Skeletal muscle satellite cell (primary cell): ENCODE results near the gene SLC5A3.

Experiments
- H3K27me3 ChIP-seq: 2 replicates; pipeline ENCODE4 v1.7.0; 2013; ENCODE audit warnings: low read length; ENCODE audit not compliant: control insufficient read depth, insufficient read depth
- H3K36me3 ChIP-seq: 2 replicates; pipeline ENCODE4 v1.7.0; 2013; ENCODE audit warnings: mild to moderate bottlenecking, control low read depth, low read length; ENCODE audit not compliant: insufficient read depth
- H3K4me1 ChIP-seq: 2 replicates; pipeline ENCODE4 v1.7.0; 2013; ENCODE audit warnings: low read length; ENCODE audit not compliant: control insufficient read depth, insufficient read depth
- H3K4me2 ChIP-seq: 2 replicates; pipeline ENCODE4 v1.7.0; 2013; ENCODE audit warnings: mild to moderate bottlenecking, low read length
- H3K4me3 ChIP-seq: 2 replicates; pipeline ENCODE4 v1.7.0; 2013; ENCODE audit warnings: low read length
- H3K9ac ChIP-seq: 2 replicates; pipeline ENCODE4 v1.7.0; 2013; ENCODE audit warnings: mild to moderate bottlenecking, low read depth, low read length, moderate library complexity
- H3K9me3 ChIP-seq: replicated peaks from 2 replicates; pipeline ENCODE4 v1.7.0; 2013; ENCODE audit warnings: mild to moderate bottlenecking, control low read depth, low read length

The SLC5A3 gene

DNA sequence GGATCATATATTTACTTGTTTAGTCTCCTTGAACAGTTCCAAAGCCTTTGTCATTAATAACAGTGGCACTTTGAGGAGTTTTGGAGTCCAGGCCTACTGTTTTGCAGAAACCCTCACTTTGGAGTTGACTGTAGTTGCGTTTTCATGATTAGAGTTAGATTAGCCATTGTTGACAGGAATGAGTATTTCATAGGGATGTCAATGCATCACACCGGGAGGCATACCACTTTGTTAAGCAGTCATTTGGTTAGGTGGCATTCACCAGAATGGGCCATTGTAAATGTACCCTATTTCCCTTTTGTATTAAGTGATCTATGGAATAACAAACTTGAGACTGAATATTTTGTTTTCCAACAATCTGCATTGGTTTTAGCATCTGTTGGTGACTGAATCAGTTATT is 11.8 kb downstream of the SLC5A3 start:
- H3K9ac ChIP-seq, result no peak overlapping the region
- no peaks in the 10 kb centered on the region for H3K27me3 ChIP-seq
- H3K36me3 ChIP-seq, result peaks cover 51% of the 10 kb centered on the region
- peaks cover 7% of the 10 kb centered on the region for H3K4me1 ChIP-seq
- no peak overlapping the region for H3K4me3 ChIP-seq
- no peak overlapping the region for H3K4me2 ChIP-seq
- H3K9me3 ChIP-seq, result no peaks in the 10 kb centered on the region

DNA sequence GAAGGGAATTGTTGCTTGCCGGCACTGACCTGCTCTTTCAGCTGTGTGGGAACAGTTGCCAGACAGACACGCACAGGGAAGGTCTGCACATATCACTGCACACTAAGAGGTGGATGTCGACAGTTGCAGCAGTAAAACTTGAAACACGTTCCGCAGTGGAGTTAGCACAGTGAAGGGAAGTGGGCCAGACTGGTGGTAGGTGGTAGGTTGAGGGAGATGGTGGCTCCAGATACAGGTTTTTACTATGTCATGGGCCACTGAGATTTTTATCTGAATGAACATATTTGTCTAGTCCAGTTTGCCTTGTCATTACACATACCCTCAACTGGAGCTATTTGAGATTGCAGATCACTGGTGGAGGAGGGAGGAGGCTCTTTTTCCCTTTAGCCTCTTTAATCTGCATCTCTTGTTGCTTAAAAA is 13.5 kb downstream of the SLC5A3 start:
- Histone ChIP-seq H3K9ac (no peak overlapping the region), H3K4me1 (no peaks in the 10 kb centered on the region), H3K4me3 (no peak overlapping the region), H3K36me3 (peaks cover 44% of the 10 kb centered on the region), H3K4me2 (no peak overlapping the region), H3K27me3 (no peaks in the 10 kb centered on the region), H3K9me3 (no peaks in the 10 kb centered on the region)

DNA sequence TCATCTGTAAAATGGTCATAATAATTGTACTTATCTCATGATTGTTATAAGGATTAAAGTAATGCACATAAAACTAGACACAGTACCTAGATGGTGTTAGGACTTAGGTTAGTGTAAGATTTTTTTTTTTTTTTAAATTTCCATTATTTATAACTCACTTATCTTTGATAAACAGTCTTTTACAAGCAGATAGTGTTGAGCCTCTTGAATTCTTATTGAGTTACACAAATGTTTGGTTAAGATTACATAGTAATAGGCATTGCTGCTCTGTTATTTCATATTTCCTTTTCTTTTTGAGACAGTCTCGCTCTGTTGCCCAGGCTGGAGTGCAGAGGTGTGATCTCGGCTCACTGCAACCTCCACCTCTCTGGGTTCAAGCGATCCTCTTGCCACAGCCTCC is 15.4 kb downstream of the SLC5A3 start:
- H3K27me3 ChIP-seq, result no peaks in the 10 kb centered on the region
- no peak overlapping the region for H3K4me3 ChIP-seq
- peaks cover 4% of the 10 kb centered on the region for H3K4me1 ChIP-seq
- no peak overlapping the region for H3K9ac ChIP-seq
- no peak overlapping the region for H3K4me2 ChIP-seq
- H3K36me3 ChIP-seq, result peaks cover 39% of the 10 kb centered on the region
- H3K9me3 ChIP-seq, result no peaks in the 10 kb centered on the region

DNA sequence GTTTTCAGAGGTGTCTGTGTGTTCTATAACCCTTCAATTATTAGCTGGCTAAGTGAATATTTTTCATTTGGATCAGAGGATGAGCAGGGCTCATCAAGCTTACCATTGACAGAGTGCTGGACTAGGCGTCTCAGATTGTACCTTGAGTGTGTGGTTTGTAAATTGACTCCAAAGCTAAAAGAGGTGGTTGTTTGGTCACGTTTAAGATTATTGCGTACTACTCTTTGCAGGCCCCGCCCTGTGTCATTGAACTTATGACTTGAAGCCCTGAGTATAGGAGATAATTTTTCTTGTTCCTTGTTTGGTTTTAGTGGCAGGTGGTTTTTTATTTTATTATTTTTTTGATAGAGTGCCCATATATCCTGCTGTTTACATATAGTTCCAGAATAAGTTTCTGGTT is 17.7 kb downstream of the SLC5A3 start:
- Histone ChIP-seq H3K36me3 (peaks cover 40% of the 10 kb centered on the region), H3K9me3 (no peaks in the 10 kb centered on the region), H3K9ac (no peak overlapping the region), H3K27me3 (no peaks in the 10 kb centered on the region), H3K4me1 (peaks cover 4% of the 10 kb centered on the region), H3K4me3 (no peak overlapping the region), H3K4me2 (no peak overlapping the region)

DNA sequence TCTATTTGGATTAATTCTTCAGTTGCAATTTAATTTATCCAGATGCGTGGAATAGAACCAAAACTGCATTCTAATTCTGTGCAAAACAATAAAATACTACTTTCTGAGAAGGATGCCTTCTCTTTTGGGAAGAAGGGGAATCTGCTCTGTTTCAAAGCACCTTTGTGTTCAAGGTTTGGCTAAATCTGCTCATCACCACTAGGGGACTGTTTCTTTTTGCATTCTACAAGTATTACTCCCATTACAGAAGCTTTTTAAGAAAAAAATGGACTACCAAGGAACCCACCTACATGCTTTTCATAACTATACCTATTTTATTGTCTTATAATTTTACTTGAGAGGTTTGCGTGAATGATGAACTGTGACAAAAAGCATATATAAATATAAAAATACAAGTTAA is 18.2 kb downstream of the SLC5A3 start:
- Histone ChIP-seq H3K9ac (no peak overlapping the region), H3K9me3 (no peaks in the 10 kb centered on the region), H3K4me3 (no peak overlapping the region), H3K4me1 (peaks cover 4% of the 10 kb centered on the region), H3K36me3 (peaks cover 40% of the 10 kb centered on the region), H3K4me2 (no peak overlapping the region), H3K27me3 (no peaks in the 10 kb centered on the region)

DNA sequence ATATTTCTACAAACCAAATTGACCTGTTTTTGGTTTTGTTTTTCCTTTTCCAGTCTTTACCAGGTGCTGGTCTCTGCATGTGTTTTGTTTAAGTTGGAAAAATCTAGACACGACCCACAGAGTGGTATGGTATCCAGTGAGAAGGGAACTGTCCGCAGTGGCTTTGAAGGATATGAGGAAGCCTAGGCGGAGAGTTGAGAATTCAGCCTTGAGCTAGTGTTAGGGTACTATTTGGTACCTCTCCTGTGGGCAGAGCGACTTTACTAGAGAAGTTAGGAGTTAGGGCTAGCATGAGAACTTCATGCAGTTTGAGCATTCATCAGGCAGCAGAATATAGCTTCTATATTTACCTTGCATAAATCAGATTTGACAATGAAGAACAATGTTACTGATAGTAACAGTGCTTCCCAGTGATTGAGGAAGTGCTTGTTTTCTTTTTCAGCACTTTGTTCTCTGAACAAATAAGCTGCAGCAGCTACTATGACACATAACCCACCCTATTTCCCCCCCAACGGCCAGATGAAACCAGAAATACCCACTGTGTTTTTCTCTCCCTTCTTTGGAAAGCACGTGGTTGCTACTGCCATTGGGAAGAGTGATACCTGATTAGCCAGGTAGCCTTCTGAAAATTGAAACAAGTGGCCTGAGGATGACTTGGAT is 19.0 kb downstream of the SLC5A3 start:
- H3K9me3 ChIP-seq, result no peaks in the 10 kb centered on the region
- peaks cover 48% of the 10 kb centered on the region for H3K36me3 ChIP-seq
- no peak overlapping the region for H3K4me2 ChIP-seq
- H3K4me3 ChIP-seq, result no peak overlapping the region
- no peak overlapping the region for H3K9ac ChIP-seq
- peaks cover 4% of the 10 kb centered on the region for H3K4me1 ChIP-seq
- H3K27me3 ChIP-seq, result no peaks in the 10 kb centered on the region

DNA sequence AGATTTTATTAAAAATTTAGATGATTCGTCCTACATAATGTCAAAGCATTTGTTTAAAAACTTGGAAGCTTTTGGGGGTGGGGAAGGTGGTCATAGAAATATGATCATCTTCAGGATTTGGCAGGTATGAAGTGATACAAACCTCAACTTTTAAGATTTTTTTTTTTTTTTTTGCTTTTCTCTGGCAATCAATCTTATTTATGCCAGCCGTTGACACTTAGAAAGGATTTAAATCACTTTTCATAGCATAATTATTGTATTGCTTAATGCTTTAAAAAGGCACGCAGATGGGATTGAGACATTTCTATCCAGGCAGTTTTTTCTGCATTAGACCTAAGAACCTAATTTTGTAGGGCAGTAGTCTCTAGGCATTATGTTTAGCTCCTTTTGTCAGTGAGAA is 19.7 kb downstream of the SLC5A3 start:
- H3K4me3 ChIP-seq, result no peak overlapping the region
- H3K4me1 ChIP-seq, result peaks cover 4% of the 10 kb centered on the region
- H3K27me3 ChIP-seq, result no peaks in the 10 kb centered on the region
- no peak overlapping the region for H3K4me2 ChIP-seq
- no peaks in the 10 kb centered on the region for H3K9me3 ChIP-seq
- no peak overlapping the region for H3K9ac ChIP-seq
- peaks cover 55% of the 10 kb centered on the region for H3K36me3 ChIP-seq

DNA sequence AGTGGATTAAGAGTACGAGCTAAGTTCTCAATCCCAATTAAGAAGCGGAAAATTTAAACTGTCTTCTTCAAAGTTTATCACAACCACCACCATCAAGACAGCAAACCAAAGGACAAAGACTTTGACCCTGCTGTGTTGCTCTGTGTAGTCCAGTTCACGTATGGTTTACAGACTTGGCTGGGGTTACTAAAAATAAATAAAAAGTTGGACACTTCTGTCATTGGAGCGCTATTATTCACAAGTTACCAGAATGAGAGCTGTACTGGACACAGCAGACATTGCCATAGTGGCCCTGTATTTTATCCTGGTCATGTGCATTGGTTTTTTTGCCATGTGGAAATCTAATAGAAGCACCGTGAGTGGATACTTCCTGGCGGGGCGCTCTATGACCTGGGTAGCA is 21.6 kb downstream of the SLC5A3 start:
- Histone ChIP-seq H3K36me3 (peaks cover 52% of the 10 kb centered on the region), H3K4me3 (no peak overlapping the region), H3K4me1 (peaks cover 4% of the 10 kb centered on the region)

DNA sequence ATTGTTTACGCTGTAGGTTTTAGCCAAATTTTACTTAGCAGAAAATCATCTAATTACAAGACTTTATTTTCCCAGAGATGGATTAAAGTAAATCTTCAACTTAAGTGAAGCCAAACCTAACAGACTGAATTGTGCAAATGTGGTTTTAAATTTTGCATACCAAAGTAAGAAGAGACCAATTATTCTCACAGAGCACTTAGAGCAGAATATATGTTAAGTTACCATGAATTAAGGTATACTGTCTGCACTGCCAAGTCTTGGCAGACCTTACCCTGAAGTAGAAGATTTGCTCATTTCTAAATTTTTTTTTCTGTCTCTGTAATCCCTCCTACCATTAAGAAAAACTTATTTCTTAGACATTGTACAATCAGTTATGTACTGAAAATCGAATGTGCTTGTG is 24.1 kb downstream of the SLC5A3 start:
- Histone ChIP-seq H3K9me3 (no peaks in the 10 kb centered on the region), H3K4me3 (no peak overlapping the region), H3K4me1 (peaks cover 8% of the 10 kb centered on the region), H3K9ac (no peak overlapping the region), H3K36me3 (peaks cover 54% of the 10 kb centered on the region), H3K4me2 (no peak overlapping the region), H3K27me3 (no peaks in the 10 kb centered on the region)

More for the DNA sequence above, 21.6 kb downstream of the SLC5A3 start:
- no peak overlapping the region for H3K4me2 ChIP-seq
- no peaks in the 10 kb centered on the region for H3K27me3 ChIP-seq
- no peaks in the 10 kb centered on the region for H3K9me3 ChIP-seq
- no peak overlapping the region for H3K9ac ChIP-seq

DNA sequence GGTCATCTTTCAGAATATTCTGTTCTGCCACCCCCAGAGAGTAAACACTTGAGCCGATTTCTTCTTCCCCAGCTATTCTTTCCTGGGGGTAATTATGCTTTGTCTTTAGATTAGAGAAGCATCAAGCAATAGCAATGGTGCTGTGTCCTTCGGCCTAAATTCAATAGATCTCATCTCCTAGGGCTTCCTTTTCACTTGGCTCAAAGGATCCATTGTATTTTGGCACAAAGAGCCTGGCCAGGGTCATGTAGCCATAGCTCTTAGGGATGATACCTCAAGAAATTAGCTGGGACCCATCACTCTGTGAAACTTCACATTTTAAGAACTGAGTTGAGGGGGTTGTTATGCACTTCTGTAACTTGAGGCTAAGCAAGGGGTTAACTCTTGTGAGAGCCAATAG is 27.0 kb downstream of the SLC5A3 start:
- peaks cover 8% of the 10 kb centered on the region for H3K4me1 ChIP-seq
- no peaks in the 10 kb centered on the region for H3K27me3 ChIP-seq
- H3K4me3 ChIP-seq, result no peak overlapping the region
- no peaks in the 10 kb centered on the region for H3K9me3 ChIP-seq
- no peak overlapping the region for H3K9ac ChIP-seq
- H3K36me3 ChIP-seq, result peaks cover 45% of the 10 kb centered on the region
- no peak overlapping the region for H3K4me2 ChIP-seq

DNA sequence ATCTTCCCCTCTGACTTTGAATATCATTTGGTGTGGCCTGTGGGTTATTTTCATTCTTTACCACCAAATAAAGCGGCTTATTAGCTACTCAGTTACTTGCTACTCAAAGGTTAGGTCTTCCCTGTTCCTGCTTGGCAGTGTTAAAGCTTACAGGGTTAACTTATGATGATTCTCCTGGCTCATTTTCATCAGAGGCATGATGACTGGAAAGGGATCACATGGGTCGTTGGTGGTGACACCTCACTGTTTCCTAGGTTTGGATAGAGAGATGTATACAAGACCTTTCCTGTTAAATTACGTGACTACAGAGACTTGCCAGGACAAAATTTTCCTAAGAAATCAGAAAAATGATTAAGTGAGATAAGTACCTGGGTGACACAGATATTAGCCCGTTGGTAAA is 27.4 kb downstream of the SLC5A3 start:
- Histone ChIP-seq H3K4me2 (no peak overlapping the region), H3K9me3 (no peaks in the 10 kb centered on the region), H3K4me3 (no peak overlapping the region), H3K36me3 (peaks cover 41% of the 10 kb centered on the region), H3K27me3 (no peaks in the 10 kb centered on the region), H3K9ac (no peak overlapping the region), H3K4me1 (peaks cover 12% of the 10 kb centered on the region)

DNA sequence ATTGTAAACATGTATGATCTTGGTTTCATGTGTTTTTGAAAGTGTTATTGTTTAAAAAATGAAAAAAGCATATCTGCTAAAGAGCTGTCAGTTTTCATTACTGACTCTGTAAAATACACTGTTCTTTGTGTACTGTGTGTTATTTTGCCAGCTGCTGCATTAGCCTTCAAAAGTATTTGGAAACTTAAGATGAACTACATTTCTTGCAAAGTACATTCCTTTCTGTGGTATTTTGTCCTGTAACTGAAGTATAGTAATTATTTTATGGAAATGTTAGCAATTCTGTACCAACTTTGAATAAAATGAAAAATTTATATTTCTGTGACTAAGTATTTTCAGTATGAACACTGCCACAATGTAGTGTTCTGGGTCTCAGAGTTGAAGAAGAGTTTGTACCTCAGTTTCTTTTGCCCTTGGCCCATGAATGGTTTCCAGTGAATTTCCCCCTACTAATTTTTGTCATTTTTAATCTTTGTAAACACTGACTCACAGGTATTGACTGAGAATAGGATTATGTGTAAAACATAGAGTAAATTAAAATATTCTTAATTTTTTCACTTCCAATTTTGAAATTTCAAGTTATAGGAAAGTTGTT is 32.7 kb downstream of the SLC5A3 start:
- no peak overlapping the region for H3K4me2 ChIP-seq
- H3K9ac ChIP-seq, result no peak overlapping the region
- H3K4me1 ChIP-seq, result peaks cover 17% of the 10 kb centered on the region
- H3K9me3 ChIP-seq, result no peaks in the 10 kb centered on the region
- peaks cover 24% of the 10 kb centered on the region for H3K36me3 ChIP-seq
- no peak overlapping the region for H3K4me3 ChIP-seq
- H3K27me3 ChIP-seq, result no peaks in the 10 kb centered on the region
